ENCODE results near the gene ATP4B.

DNA sequence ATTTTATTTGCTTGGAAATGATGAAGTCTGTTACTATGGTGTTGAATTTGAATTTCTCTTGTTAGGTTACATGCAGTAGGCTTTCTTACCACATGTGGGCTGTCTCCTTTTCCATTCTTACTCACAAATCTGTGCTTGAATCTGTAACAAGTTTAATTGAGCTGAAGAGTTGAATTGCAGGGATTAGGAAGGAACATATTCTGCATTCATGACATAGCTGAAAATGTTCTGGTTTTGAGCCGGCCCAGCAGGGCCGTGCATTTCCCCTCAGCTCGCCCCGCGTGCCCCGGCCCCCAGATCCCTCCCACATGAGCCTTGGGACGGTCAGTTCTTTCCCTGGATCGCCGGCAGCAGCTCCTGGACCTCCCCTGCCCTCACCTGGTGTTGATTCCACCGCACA is 45.4 kb downstream of the ATP4B start:
- TF ChIP-seq, protein P1, sequence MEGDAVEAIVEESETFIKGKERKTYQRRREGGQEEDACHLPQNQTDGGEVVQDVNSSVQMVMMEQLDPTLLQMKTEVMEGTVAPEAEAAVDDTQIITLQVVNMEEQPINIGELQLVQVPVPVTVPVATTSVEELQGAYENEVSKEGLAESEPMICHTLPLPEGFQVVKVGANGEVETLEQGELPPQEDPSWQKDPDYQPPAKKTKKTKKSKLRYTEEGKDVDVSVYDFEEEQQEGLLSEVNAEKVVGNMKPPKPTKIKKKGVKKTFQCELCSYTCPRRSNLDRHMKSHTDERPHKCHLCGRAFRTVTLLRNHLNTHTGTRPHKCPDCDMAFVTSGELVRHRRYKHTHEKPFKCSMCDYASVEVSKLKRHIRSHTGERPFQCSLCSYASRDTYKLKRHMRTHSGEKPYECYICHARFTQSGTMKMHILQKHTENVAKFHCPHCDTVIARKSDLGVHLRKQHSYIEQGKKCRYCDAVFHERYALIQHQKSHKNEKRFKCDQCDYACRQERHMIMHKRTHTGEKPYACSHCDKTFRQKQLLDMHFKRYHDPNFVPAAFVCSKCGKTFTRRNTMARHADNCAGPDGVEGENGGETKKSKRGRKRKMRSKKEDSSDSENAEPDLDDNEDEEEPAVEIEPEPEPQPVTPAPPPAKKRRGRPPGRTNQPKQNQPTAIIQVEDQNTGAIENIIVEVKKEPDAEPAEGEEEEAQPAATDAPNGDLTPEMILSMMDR (IDR thresholded peaks at IDR 0.05) = no peak
- TF ChIP-seq SIN3A (IDR thresholded peaks at IDR 0.05; ENCODE audit: borderline replicate concordance, insufficient read depth, low read depth, low read length) = no peak
- TF ChIP-seq, protein P2, sequence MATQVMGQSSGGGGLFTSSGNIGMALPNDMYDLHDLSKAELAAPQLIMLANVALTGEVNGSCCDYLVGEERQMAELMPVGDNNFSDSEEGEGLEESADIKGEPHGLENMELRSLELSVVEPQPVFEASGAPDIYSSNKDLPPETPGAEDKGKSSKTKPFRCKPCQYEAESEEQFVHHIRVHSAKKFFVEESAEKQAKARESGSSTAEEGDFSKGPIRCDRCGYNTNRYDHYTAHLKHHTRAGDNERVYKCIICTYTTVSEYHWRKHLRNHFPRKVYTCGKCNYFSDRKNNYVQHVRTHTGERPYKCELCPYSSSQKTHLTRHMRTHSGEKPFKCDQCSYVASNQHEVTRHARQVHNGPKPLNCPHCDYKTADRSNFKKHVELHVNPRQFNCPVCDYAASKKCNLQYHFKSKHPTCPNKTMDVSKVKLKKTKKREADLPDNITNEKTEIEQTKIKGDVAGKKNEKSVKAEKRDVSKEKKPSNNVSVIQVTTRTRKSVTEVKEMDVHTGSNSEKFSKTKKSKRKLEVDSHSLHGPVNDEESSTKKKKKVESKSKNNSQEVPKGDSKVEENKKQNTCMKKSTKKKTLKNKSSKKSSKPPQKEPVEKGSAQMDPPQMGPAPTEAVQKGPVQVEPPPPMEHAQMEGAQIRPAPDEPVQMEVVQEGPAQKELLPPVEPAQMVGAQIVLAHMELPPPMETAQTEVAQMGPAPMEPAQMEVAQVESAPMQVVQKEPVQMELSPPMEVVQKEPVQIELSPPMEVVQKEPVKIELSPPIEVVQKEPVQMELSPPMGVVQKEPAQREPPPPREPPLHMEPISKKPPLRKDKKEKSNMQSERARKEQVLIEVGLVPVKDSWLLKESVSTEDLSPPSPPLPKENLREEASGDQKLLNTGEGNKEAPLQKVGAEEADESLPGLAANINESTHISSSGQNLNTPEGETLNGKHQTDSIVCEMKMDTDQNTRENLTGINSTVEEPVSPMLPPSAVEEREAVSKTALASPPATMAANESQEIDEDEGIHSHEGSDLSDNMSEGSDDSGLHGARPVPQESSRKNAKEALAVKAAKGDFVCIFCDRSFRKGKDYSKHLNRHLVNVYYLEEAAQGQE (IDR thresholded peaks at IDR 0.05; ENCODE audit: insufficient read depth in 1 of 2, low read depth in 2 of 2, low read length in 1 of 2) = no peak
